H1 (cell line): Measurements from ENCODE around the gene RPTN. TPM values are rescaled to one million over a fixed set of nuclear protein-coding genes. Genes with fewer than 3 reads are reported as not detected.

ENCODE experiments used
- CTCF ChIA-PET: fragments of 300-600 bp; sonication (Branson Sonifier 250); formaldehyde crosslinking; loops from one replicate; lab custom pipeline; 2021; ENCODE audit not compliant: partially characterized antibody; lab: Charles Lee
- POLR2A ChIA-PET: fragments of 300-600 bp; sonication (Branson Sonifier 250); formaldehyde crosslinking; loops from one replicate; lab custom pipeline; 2021; ENCODE audit warnings: inconsistent platforms; ENCODE audit not compliant: partially characterized antibody; lab: Charles Lee
- DNase-seq, 2 experiments: peaks; one replicate each; pipeline versions ENCODE4 v3.0.0 to v3.0.0-alpha.2; 2010 to 2022; ENCODE audit warnings: low spot score in 2 of 2, low read depth in 1 of 2, mixed read lengths in 1 of 2
- FAIRE-seq: peaks from 2 replicates; lab custom pipeline; 2011; peaks lifted over from hg19 to GRCh38; lab: Jason Lieb, UNC
- H2AFZ ChIP-seq: 2 replicates; pipeline ENCODE4 v1.8.1; 2012; ENCODE audit warnings: low read length, inconsistent platforms
- H2AK5ac ChIP-seq: 2 replicates; pipeline ENCODE4 v1.6.1; 2013; ENCODE audit warnings: low read depth, low read length
- H2BK120ac ChIP-seq: replicated peaks from 2 replicates; pipeline ENCODE3; 2013; ENCODE audit warnings: low read depth, low read length, inconsistent platforms
- H2BK12ac ChIP-seq: 2 replicates; pipeline ENCODE4 v1.6.1; 2013; ENCODE audit warnings: low read depth, low read length
- H2BK15ac ChIP-seq: 2 replicates; pipeline ENCODE4 v1.6.1; 2013; ENCODE audit warnings: low read length
- H2BK20ac ChIP-seq: 2 replicates; pipeline ENCODE4 v1.6.1; 2013; ENCODE audit warnings: low read length
- H2BK5ac ChIP-seq: 2 replicates; pipeline ENCODE4 v1.6.1; 2013; ENCODE audit warnings: low read depth, low read length
- H3K14ac ChIP-seq: 2 replicates; pipeline ENCODE4 v1.6.1; 2013; ENCODE audit warnings: inconsistent platforms; ENCODE audit not compliant: insufficient read length
- H3K18ac ChIP-seq: 2 replicates; pipeline ENCODE4 v1.6.1; 2013; ENCODE audit warnings: low read length; ENCODE audit errors: extremely low read depth
- H3K23ac ChIP-seq: 2 replicates; pipeline ENCODE4 v1.6.1; 2013; ENCODE audit warnings: inconsistent platforms; ENCODE audit not compliant: insufficient read length
- H3K23me2 ChIP-seq: 2 replicates; pipeline ENCODE4 v1.6.1; 2013; ENCODE audit warnings: low read depth, low read length
- H3K27ac ChIP-seq: 2 replicates; pipeline ENCODE4 v1.6.1; 2011; ENCODE audit warnings: low read depth, low read length, inconsistent platforms
- H3K27me3 ChIP-seq, 4 experiments: replicated peaks in 1 of 4; 1 replicate in 1 of 4; 2 replicates in 3 of 4; pipeline versions ENCODE4 v1.6.1 to v1.8.1; 2011 to 2013; ENCODE audit warnings: low read length in 3 of 4, mild to moderate bottlenecking in 3 of 4, inconsistent platforms in 2 of 4, mixed read lengths in 2 of 4, moderate library complexity in 1 of 4; ENCODE audit not compliant: control insufficient read depth in 3 of 4, insufficient read depth in 3 of 4; ENCODE audit errors: extremely low read depth in 1 of 4
- H3K36me3 ChIP-seq, 4 experiments: 2 replicates each; pipeline versions ENCODE4 v1.6.1 to v1.8.1; 2011 to 2013; ENCODE audit warnings: mild to moderate bottlenecking in 4 of 4, low read length in 3 of 4, moderate library complexity in 2 of 4, control low read depth in 1 of 4, inconsistent platforms in 1 of 4; ENCODE audit not compliant: insufficient read depth in 4 of 4, control insufficient read depth in 2 of 4
- H3K4ac ChIP-seq: replicated peaks from 2 replicates; pipeline ENCODE3; 2013; ENCODE audit warnings: low read length, low read depth, mixed read lengths, inconsistent platforms; ENCODE audit not compliant: insufficient read length
- H3K4me1 ChIP-seq, 4 experiments: replicated peaks in 1 of 4; 1 replicate in 1 of 4; 2 replicates in 3 of 4; pipeline versions ENCODE4 v1.6.1 to v1.8.1; 2011 to 2013; ENCODE audit warnings: low read length in 3 of 4, inconsistent platforms in 2 of 4, mixed read lengths in 1 of 4; ENCODE audit not compliant: insufficient read depth in 4 of 4, control insufficient read depth in 3 of 4
- H3K4me2 ChIP-seq, 2 experiments: 2 replicates each; pipeline versions ENCODE4 v1.6.1 to v1.8.1; 2011 to 2013; ENCODE audit warnings: low read depth in 2 of 2, low read length in 2 of 2, control low read depth in 1 of 2, inconsistent platforms in 1 of 2, mild to moderate bottlenecking in 1 of 2; ENCODE audit not compliant: insufficient read depth in 1 of 2
- H3K4me3 ChIP-seq, 4 experiments: fragments of 200-600, 300-600 bp in 1 of 4; sonication (generic), shearing (Covaris generic), sonication (Bioruptor Twin) in 1 of 4; 2 replicates each; pipeline versions ENCODE4 v1.5.1 to v1.8.1; 2011 to 2016; ENCODE audit warnings: low read length in 4 of 4, low read depth in 3 of 4, control low read depth in 2 of 4, inconsistent platforms in 2 of 4, mild to moderate bottlenecking in 2 of 4, mixed read lengths in 1 of 4, moderate library complexity in 1 of 4; ENCODE audit not compliant: insufficient read depth in 2 of 4; ENCODE audit errors: extremely low read depth in 1 of 4
- H3K56ac ChIP-seq: replicated peaks from 2 replicates; pipeline ENCODE3; 2013; ENCODE audit warnings: low read depth, mild to moderate bottlenecking, mixed read lengths, low read length, inconsistent platforms; ENCODE audit not compliant: insufficient read length
- H3K79me1 ChIP-seq: 2 replicates; pipeline ENCODE4 v1.6.1; 2013; ENCODE audit warnings: low read depth, low read length, control low read depth
- H3K79me2 ChIP-seq, 2 experiments: 2 replicates each; pipeline versions ENCODE4 v1.6.1 to v1.8.1; 2012 to 2013; ENCODE audit warnings: low read length in 2 of 2, mild to moderate bottlenecking in 2 of 2, inconsistent platforms in 1 of 2; ENCODE audit not compliant: insufficient read depth in 2 of 2, control insufficient read depth in 1 of 2
- H3K9ac ChIP-seq, 4 experiments: replicated peaks in 1 of 4; 1 replicate in 1 of 4; 2 replicates in 3 of 4; pipeline versions ENCODE4 v1.6.1 to v1.8.1; 2011 to 2013; ENCODE audit warnings: low read depth in 3 of 4, low read length in 3 of 4, control low read depth in 2 of 4, mild to moderate bottlenecking in 2 of 4, moderate library complexity in 2 of 4, inconsistent platforms in 1 of 4; ENCODE audit errors: extremely low read depth in 1 of 4
- H3K9me3 ChIP-seq, 2 experiments: 2 replicates each; pipeline versions ENCODE4 v1.6.1 to v1.8.1; 2012 to 2013; ENCODE audit warnings: mild to moderate bottlenecking in 2 of 2, moderate library complexity in 2 of 2, control low read depth in 1 of 2, inconsistent platforms in 1 of 2, low read depth in 1 of 2, low read length in 1 of 2, mixed read lengths in 1 of 2; ENCODE audit not compliant: insufficient read depth in 2 of 2
- H4K20me1 ChIP-seq, 2 experiments: replicated peaks in 1 of 2; 2 replicates each; pipeline versions ENCODE3 to v1.8.1; 2011 to 2013; ENCODE audit warnings: inconsistent platforms in 2 of 2, low read length in 2 of 2, mild to moderate bottlenecking in 1 of 2; ENCODE audit not compliant: insufficient read depth in 2 of 2, control insufficient read depth in 1 of 2
- H4K5ac ChIP-seq: 2 replicates; pipeline ENCODE4 v1.6.1; 2013; ENCODE audit warnings: low read length, low read depth, mixed read lengths, inconsistent platforms; ENCODE audit not compliant: insufficient read length
- H4K8ac ChIP-seq: 2 replicates; pipeline ENCODE4 v1.8.0; 2013; ENCODE audit warnings: mild to moderate bottlenecking, moderate library complexity, low read length, inconsistent platforms; ENCODE audit not compliant: insufficient read depth; ENCODE audit errors: extremely low read depth
- H4K91ac ChIP-seq: replicated peaks from 2 replicates; pipeline ENCODE3; 2013; ENCODE audit warnings: low read length, mixed read lengths, inconsistent platforms; ENCODE audit not compliant: insufficient read length
- BACH1 ChIP-seq: IDR thresholded peaks from 2 replicates; pipeline ENCODE4 v1.6.1; 2012; ENCODE audit warnings: low read length, improper control_type of control experiment
- BCL11A ChIP-seq, 2 experiments: IDR thresholded peaks; one replicate each; pipeline ENCODE4 v1.6.1; 2011; ENCODE audit warnings: low read depth in 2 of 2, low read length in 2 of 2, mild to moderate bottlenecking in 2 of 2
- CHD1 ChIP-seq: IDR thresholded peaks from 2 replicates; pipeline ENCODE4 v1.6.1; 2012; ENCODE audit warnings: low read depth, low read length, improper control_type of control experiment
- JUN ChIP-seq: IDR thresholded peaks from 2 replicates; pipeline ENCODE4 v1.6.1; 2011; ENCODE audit warnings: low read depth, mild to moderate bottlenecking, improper control_type of control experiment, low read length
- KDM4A ChIP-seq: IDR thresholded peaks from one replicate; pipeline ENCODE4 v1.7.1; 2012; ENCODE audit warnings: low read depth, mild to moderate bottlenecking, moderate library complexity, low read length, inconsistent platforms; ENCODE audit not compliant: severe bottlenecking
- RAD21 ChIP-seq, 2 experiments: IDR thresholded peaks in 1 of 2; conservative IDR thresholded peaks in 1 of 2; 2 replicates each; pipeline ENCODE4 v1.6.1; 2011; ENCODE audit warnings: low read depth in 2 of 2, low read length in 2 of 2, improper control_type of control experiment in 1 of 2, inconsistent platforms in 1 of 2, mild to moderate bottlenecking in 1 of 2, moderate library complexity in 1 of 2
- SIX5 ChIP-seq: IDR thresholded peaks from 2 replicates; pipeline ENCODE4 v1.6.1; 2011; ENCODE audit warnings: mild to moderate bottlenecking, low read depth, low read length
- TEAD4 ChIP-seq: IDR thresholded peaks from 2 replicates; pipeline ENCODE4 v1.6.1; 2012; ENCODE audit warnings: low read depth, low read length, inconsistent platforms, mixed read lengths
- YY1 ChIP-seq: IDR thresholded peaks from 2 replicates; pipeline ENCODE4 v1.6.1; 2011; ENCODE audit warnings: low read depth, mild to moderate bottlenecking, low read length
- WGBS, 2 experiments: shearing (Covaris generic) in 1 of 2; methylation state at CpG; one replicate each; pipeline versions ENCODE4 v1.1.6 to v1.1.7; 2013 to 2015; ENCODE audit warnings: low lambda C conversion rate in 2 of 2, mixed read lengths in 2 of 2, inconsistent platforms in 1 of 2, low coverage in 1 of 2, missing lambda C conversion rate in 1 of 2; ENCODE audit not compliant: insufficient replicate concordance in 2 of 2, insufficient coverage in 1 of 2, insufficient read length in 1 of 2; ENCODE audit errors: extremely low coverage in 1 of 2, missing lambda C conversion rate in 1 of 2; 5-methylcytosine and 5-hydroxymethylcytosine counted together
- polyA plus RNA-seq, 7 experiments: library from polyadenylated mRNA; depleted of rRNA in 3 of 7; stranded (reverse) in 5 of 7; unstranded in 2 of 7; fragments of >200 nt in 5 of 7; fragments of 200-250 nt in 2 of 7; gene quantifications; 1 replicate in 5 of 7; 2 replicates in 1 of 7; 4 replicates in 1 of 7; pipeline versions ENCODE4 v1.2.1 to v1.2.3, GENCODE V29; 2011 to 2013; ENCODE audit warnings: missing spikeins in 2 of 7, mixed read lengths in 2 of 7
- total RNA-seq: library from RNA; stranded (reverse); fragmentation: NEBNext Ultra II Directional; extraction: Animal tissue kit (Norgen Biotek cat#: 25700); gene quantifications from 2 replicates; pipeline ENCODE4 v1.2.1, GENCODE V29; 2021
- TF ChIP-seq, protein P1 (sequence below): IDR thresholded peaks from 2 replicates; pipeline ENCODE4 v1.6.1; 2012; ENCODE audit warnings: inconsistent platforms
- TF ChIP-seq, protein P2 (sequence below): IDR thresholded peaks from 2 replicates; pipeline ENCODE4 v1.6.1; 2012; ENCODE audit warnings: low read length, inconsistent platforms
- TF ChIP-seq, protein P3 (sequence below): IDR thresholded peaks from 2 replicates; pipeline ENCODE4 v1.6.1; 2011; ENCODE audit warnings: low read depth, mild to moderate bottlenecking, low read length; ENCODE audit not compliant: insufficient read depth

The RPTN gene
- total and polyA plus RNA-seq, 2 of the 8 experiments (the other 6 are each of a cell fraction or from before 2014, with no cell fraction given): not detected

DNA sequence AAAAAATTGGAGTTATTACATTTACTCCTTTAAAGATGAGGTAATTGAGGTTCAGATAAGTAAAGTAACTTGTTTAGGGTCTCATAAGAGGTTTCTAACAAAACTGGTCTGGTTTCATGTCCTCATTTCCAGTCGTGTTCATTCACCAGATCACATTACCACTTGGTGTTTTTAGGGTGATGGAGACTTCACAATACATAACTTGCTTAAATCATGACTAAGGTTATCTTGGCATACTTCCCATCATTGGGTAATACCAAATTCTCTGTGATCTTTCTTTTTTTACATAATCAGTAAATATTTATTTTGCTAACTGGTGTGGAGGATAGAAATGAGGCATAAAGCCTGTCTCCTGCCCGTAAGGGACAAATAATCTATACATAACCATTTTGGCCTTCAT lies 31.6 kb upstream of the RPTN start:
- no peak overlapping the region for H2BK5ac ChIP-seq
- H3K18ac ChIP-seq: no peak overlapping the region
- H3K9ac ChIP-seq: no peak overlapping the region
- H4K5ac ChIP-seq: no peak overlapping the region
- no peaks in the 10 kb centered on the region for H3K4me1 ChIP-seq
- H3K9me3 ChIP-seq: peaks cover 13 to 46% of the 10 kb centered on the region in 2 experiments
- H4K8ac ChIP-seq: no peak overlapping the region
- H3K4ac ChIP-seq: no peak overlapping the region
- POLR2A ChIA-PET: no interaction called here
- no peak overlapping the region for H2BK12ac ChIP-seq
- FAIRE-seq (no peak), DNase-seq (no peak)
- no peak overlapping the region for H2AK5ac ChIP-seq
- H4K91ac ChIP-seq: no peak overlapping the region
- no peak overlapping the region for H3K27ac ChIP-seq
- no peak overlapping the region for H3K56ac ChIP-seq
- H3K4me3 ChIP-seq: no peak overlapping the region
- H3K27me3 ChIP-seq: no peaks in the 10 kb centered on the region; a peak in 1 of 7 replicates
- CTCF ChIA-PET: interaction anchor here (1.0 kb wide), 1 partner anchor 39 kb away, joined by 3 read pairs; no protein-coding TSS in a partner anchor
- H2BK15ac ChIP-seq: no peak overlapping the region
- H3K23ac ChIP-seq: no peak overlapping the region
- H3K36me3 ChIP-seq: no peaks in the 10 kb centered on the region
- no peak overlapping the region for H3K4me2 ChIP-seq
- H3K79me2 ChIP-seq: no peaks in the 10 kb centered on the region
- H4K20me1 ChIP-seq: no peaks in the 10 kb centered on the region
- no peak overlapping the region for H2BK20ac ChIP-seq
- WGBS, 2 experiments: 41% methylated on average over 2 of the region's 2 CpGs; no CpG with 5 or more reads in 1 of the 2 experiments
- no peaks in the 10 kb centered on the region for H3K79me1 ChIP-seq
- H2BK120ac ChIP-seq: no peak overlapping the region
- H3K14ac ChIP-seq: no peak overlapping the region
- H2AFZ ChIP-seq: no peak overlapping the region
- H3K23me2 ChIP-seq: peaks cover 2% of the 10 kb centered on the region; the same call in 1 of the 2 replicates
- TF ChIP-seq YY1 (no peak), SIX5 (no peak), KDM4A (no peak), RAD21 (IDR thresholded peaks at IDR 0.05 in 1 of 2, conservative IDR thresholded peaks at IDR 0.05 in 1 of 2; ENCODE audit: low read depth in 2 of 2, low read length in 2 of 2) (no peak), TEAD4 (no peak), JUN (no peak), BACH1 (no peak), CHD1 (no peak), BCL11A (IDR thresholded peaks at IDR 0.05; ENCODE audit: low read depth in 2 of 2, low read length in 2 of 2) (no peak)
- TF ChIP-seq, protein P1, sequence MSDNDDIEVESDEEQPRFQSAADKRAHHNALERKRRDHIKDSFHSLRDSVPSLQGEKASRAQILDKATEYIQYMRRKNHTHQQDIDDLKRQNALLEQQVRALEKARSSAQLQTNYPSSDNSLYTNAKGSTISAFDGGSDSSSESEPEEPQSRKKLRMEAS: no peak
- TF ChIP-seq, protein P2, sequence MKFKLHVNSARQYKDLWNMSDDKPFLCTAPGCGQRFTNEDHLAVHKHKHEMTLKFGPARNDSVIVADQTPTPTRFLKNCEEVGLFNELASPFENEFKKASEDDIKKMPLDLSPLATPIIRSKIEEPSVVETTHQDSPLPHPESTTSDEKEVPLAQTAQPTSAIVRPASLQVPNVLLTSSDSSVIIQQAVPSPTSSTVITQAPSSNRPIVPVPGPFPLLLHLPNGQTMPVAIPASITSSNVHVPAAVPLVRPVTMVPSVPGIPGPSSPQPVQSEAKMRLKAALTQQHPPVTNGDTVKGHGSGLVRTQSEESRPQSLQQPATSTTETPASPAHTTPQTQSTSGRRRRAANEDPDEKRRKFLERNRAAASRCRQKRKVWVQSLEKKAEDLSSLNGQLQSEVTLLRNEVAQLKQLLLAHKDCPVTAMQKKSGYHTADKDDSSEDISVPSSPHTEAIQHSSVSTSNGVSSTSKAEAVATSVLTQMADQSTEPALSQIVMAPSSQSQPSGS: no peak
- TF ChIP-seq, protein P3, sequence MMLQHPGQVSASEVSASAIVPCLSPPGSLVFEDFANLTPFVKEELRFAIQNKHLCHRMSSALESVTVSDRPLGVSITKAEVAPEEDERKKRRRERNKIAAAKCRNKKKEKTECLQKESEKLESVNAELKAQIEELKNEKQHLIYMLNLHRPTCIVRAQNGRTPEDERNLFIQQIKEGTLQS: no peak
